Measurements from ENCODE around the gene MAGI2.
"Not testable (repeated sequence)": the region's sequence is repeated elsewhere in the genome, so short reads cannot be mapped to it uniquely, and the experiment has no call there.

MAGI2 gene

DNA sequence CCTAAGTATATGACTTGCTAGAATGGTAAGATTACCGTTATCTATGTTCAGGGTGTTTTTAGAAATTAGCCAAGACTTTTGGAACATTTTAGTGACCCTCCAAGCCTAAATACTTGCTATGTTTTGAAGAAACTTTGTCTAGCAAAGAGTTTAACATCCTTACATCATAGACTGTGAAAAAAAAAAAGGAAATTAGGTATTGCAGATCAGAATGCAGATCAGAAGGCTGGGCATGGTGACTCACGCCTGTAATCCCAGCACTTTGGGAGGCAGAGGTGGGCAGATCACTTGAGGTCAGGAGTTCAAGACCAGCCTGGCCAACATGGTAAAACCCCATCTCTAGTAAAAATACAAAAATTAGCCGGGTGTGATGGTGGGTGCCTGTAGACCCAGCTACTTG, 10.7 kb downstream of the MAGI2 start:
- not testable (repeated sequence) for DNase-seq

DNA sequence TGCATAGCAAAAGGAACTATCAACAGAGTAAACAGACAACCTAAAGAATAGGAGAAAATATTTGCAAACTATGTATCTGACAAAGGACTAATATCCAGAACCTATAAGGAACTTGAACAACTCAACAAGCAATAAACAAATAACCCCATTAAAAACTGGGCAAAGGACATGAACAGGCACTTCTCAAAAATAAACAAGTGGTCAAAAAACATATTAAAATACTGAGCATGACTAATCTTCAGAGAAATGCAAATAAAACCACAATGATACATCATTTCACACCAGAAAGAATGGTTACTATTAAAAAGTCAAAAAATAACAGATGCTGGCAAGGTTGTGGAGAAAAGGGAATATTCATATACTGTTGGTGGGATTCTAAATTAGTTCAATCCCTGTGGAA, 17.1 kb downstream of the MAGI2 start:
- DNase-seq = no peak

DNA sequence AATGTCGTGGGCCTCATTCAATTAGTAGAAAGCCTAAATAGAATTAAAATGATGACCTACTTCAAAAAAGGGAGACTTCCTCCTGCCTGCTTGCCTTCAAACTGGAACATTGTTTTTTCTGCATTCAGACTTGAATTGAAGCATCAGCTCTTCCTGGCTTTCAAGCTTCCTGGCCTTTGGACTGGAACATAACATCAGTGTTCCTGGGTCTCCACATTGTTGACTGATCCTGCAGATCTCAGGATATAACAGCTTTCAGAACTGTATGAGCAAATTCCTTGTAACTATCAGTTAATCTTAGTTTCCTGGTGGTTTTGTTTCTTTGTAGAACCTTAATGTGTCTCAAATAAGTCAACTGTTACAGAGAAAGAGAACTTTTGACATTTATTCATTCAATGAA, 18.6 kb downstream of the MAGI2 start:
- no peak for DNase-seq

DNA sequence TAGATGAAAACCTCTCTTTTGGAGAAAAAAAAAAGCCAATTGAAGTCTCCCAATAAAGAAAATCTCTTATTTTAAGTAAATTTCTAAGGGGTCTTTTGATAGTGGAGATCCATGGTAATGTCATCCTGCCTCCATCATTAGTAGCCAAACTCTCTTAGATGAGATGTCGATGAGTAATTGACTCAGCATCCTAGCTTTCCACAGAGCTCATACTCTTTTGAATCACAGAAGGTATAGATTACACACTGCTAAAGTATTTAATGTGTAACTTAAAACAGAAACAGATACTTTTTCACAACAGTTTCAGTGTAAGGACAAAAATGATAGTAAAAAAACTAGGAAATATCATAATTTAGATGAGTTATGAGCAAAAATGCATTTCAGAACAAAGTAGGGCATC, 19.4 kb downstream of the MAGI2 start:
- DNase-seq = no peak

DNA sequence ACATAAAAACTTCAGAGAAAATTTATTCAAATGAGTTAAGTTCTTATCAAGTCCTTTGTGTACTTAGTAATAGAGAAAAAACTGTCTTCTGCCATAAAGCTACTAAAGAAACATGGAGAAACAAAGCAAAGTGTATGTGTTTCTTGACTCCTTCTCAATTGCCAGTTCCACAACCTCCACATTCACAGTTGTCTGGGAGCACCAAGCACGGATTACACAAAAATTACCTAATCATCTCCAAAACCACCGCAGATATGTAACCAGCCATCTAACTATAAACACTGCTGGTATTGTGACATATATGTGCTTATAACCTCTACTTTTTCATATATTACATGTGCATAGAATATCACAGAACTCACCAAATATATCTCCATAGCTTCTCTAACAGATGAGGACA, 23.1 kb downstream of the MAGI2 start:
- DNase-seq = no peak

DNA sequence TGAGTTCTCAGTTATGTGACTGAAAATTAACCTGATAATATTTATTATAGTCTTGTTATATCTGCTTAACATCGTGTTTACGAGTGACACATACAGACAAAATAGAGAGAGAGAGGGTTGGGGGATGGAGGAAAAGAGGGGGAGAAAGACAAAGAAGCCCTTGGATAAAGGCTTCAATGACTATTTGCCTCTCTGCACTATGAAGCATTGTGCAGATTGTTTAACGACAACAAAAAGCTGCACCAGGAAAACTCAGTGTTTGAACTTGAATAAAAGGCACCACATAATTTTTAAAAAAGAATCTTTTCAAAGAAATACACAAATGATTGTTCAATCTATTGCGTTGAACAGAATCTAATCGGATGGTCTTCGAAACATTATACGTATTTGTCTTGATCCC, 27.8 kb downstream of the MAGI2 start:
- no peak for DNase-seq

DNA sequence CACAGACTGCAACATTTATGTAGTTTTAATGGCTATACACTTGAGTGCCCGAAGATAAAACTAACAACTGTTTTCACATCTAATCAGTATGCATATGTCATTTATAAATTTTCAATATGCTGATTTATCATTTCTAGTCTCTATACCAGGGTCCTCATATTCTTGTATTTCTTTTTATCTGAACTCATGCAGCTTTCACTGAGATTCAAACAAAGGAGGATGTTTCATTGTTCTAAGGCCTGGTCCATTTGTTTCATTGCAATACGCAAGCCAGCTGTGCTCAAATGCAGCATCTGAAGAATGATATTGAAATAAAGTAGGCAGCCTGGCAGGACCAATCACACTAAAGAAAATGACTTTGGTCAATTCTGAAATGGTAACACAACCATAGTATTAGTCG, 31.7 kb downstream of the MAGI2 start:
- no peak for DNase-seq

DNA sequence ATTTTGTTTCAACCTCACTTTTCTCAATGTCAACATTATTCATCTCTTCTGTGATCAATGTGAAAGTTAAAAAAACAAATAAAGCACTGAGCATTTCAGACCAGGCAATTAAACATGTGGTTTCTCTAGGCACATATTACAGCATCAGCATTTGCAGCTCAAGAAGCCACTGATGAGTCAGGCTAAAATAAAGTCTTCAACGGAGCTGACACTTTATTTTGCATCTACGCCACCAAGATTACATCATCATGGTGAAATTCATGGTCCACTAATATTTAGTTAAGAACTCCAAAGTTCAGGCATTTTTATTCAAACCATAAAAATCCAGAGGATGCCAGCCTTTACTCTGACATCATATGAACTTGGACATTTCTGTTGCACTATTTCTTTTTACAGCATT, 33.0 kb downstream of the MAGI2 start:
- no peak for DNase-seq

DNA sequence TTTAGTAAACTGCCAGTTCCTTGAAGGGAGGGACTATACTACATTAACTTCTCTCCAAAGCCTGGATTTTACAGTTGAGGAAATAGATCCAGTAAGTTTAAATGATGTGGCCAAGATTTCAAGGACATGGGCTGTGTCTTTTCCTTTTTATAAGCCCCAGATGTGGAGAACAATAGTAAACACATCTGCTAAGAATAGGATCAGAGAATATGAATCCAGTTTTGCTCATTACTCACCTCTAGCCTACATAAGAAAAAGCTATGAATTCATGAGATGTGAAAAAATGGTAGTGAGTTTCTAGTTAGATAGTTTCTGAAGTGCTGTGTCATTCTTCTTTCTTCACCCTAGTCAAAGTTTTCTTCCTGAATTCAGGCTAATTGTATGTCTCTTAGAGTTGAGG, 38.6 kb downstream of the MAGI2 start:
- DNase-seq = no peak

DNA sequence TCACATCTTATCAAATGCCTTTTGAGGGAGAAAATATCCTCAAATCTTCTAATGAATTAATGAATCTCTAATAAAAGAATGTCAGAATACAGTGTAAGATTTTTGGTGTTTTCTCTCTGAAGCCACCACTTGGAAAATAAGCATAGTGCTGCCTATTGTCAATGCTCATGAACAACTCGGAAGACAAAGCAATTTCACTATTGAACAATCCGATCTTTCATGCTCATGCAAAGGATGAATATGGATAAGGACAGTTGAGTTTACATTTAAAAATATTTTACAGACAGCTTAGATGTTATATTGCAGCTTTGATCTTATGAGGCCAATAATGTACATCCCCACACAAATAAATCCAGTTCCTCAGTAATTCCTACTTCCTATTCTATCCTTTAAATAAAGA, 40.6 kb downstream of the MAGI2 start:
- no peak for DNase-seq

DNA sequence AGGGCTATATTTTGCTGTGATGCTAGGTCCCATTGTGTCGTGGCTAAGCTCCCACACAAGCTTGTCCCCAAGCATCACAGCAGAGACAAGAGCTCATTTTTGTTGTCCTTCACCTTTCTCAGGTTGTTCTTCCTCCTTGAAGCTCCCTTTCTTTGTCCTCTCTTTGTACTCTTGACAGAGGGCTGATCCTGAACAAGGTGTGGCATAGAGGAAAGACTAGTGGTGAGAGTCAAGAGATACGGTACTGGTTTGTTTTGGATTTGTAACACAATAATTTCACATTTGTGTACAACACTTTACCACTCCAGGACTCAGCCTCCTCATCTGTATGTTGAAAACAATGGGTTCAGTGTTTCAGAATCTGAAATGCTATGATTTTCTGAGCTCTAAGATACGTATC, 41.0 kb downstream of the MAGI2 start:
- no peak for DNase-seq

DNA sequence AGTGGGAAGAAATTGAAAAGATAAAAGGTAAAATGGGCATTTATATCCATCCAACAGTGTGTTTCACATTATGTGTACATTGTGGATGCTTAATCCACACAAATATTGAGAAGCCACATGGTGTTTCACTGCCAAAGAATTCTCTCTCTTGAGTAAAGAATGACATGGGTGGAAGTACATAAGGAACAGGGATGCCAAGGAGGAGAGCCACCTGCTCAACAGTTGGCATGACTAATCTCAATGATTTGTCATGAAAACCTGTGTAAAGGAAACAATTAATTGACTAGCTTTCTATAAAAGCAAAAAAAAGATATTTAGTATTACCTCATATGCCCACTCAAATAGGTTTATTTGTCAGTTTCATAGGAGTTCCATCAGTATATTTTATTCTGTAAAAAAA, 43.1 kb downstream of the MAGI2 start:
- no peak for DNase-seq

DNA sequence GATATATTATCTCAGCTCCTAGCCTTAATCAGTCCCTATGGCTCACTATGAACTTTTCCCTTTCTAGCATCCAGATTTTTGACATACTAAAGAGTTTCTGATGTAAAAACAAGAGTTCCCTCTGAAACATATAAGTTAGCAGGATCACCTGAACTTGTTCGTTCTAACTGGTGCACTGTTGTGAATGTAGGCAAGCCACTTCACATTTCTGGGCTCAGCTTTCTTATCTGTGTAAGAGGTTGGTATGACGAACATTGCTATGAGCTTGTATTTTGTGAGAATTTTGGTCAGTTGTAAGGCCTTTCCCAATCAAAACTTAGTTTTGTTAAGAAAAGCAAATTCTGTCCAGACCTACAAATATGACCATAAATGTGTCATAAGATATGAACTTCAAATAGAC, 46.1 kb downstream of the MAGI2 start:
- DNase-seq = no peak

DNA sequence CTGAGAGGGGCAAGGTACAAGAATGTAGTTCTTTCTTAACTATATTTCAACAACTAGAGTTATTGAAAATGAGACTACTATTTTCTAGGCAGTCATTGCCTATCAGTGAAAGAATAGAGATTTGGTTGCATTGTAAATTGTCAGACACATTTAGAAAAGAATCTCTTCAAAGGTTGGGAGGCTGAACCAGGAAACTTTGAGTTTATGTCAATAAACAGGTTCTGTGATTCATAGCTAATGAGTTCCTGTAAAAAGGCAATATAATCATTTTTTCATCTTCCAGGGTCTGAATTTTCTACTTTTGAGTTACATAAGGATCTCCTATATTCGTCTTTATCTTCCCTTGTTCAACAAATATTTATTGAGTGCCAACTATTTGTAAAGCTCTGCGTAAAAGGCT, 47.1 kb downstream of the MAGI2 start:
- DNase-seq = no peak

DNA sequence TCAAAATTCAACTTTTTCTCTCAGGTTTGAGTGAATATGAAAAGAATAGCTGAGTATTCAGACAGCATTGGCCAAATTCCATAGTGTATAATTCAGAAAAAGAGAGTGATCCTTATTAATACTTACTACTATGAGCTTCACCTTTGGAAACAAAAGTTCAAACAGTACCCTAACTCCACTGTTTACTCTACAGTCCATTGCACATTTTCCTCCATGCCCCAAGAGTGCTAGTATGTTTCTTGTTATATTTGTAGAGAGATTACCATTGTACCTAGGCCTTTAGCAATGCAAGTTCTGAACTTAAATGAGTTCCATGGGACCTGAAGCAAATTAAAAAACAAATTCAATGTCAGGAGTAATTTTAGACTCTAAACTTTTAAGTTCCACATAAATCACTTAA, 48.1 kb downstream of the MAGI2 start:
- no peak for DNase-seq

DNA sequence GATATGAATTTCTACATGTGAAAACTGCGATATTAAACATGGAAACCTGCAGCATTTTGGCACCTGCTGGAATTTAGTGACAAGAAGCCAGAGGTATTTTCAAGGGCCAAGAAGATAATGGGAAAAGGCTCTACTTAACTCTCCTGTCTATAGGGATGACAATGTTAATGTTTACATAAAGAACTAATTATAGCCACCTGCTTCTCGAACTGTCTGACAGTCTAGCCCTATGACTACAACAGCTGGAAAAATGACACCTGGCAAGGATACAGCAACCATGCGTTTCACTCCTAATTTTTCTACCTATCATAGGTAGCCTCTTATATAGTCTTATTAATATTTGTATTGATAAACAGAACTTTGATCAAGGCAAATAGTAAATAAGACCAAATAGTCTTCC, 49.6 kb downstream of the MAGI2 start:
- no peak for DNase-seq

DNA sequence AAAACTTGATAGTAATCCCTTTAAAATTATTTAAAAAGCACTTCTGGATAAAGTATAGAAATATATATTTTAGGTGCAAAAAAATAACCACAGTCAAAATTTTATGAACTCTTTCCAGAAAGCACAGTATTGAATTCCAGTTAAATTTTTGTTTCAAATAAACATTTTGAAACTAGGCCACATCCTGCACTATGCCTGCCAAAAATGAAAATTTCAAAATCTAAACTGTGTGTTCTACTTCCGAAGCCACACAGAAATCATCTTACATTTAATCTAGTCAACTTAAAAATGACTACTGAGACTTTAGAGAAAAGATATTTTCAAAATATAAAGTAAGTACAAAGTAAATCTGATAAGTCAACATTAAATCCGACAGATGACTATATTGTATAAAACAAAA, 50.0 kb downstream of the MAGI2 start:
- DNase-seq = no peak

DNA sequence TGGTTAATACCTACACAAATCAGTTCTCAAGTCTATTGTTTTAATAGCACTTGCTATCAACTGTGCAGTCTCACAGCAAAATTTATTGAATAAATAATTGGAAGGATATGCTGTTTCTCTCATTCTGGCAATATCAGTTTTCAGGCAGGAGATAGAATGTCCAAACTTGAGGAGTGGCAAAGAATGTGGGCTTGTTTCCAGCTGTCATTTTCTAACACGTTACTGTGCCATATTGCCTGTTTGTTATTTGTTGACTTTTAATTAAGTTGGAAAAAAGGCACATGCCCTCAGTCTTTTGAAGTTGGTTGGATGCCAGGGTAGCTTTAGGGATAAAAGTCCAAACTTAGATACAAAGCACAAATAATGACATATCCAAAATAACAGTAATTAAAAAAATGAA, 52.2 kb downstream of the MAGI2 start:
- DNase-seq = no peak

DNA sequence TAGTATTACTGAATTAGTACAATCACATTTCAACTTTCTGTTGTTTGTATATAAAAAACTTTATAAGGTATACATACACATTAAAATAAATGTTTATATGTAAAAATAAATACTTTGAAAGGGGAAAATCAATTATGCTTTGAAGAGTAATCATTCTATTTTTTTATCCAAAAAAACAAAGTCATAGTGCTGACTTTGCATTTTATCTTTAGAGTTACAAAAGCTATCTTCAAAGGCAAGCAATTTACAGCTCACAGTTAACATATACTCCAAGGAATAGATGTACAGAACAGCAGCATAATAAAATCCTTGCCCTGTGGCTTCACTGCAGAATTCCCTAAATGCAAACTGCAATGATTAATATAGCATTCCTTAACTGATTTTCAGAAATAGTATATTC, 53.2 kb downstream of the MAGI2 start:
- DNase-seq = no peak

DNA sequence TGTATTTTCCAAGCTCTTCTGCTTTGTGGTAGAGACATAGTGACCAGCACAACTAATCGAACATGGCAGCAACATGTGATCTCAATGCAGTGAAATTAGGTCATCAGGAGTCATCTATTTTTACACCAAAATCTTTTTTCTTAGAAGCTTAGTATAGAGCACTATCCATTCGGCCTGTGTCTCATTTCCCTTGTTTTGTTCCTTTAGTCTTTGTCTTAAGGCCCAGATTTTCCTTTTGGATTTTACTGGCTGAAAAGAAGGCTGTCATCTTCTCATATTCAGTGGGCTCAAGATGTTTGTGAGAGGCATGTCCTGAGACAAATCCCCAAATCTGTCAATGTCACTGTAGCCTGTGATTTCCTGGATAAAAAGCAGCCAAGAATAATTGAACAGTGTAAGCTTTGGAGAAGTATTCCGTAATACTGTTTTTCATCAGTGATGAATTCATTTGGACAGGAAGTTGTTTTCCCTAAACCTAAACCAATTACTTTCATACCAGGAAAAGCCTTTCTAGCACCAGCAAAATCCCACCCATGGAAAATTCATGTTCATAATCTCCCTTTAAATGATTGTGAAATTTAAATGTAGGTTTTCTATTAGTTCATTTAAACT, 55.2 kb downstream of the MAGI2 start:
- DNase-seq = no peak

DNA sequence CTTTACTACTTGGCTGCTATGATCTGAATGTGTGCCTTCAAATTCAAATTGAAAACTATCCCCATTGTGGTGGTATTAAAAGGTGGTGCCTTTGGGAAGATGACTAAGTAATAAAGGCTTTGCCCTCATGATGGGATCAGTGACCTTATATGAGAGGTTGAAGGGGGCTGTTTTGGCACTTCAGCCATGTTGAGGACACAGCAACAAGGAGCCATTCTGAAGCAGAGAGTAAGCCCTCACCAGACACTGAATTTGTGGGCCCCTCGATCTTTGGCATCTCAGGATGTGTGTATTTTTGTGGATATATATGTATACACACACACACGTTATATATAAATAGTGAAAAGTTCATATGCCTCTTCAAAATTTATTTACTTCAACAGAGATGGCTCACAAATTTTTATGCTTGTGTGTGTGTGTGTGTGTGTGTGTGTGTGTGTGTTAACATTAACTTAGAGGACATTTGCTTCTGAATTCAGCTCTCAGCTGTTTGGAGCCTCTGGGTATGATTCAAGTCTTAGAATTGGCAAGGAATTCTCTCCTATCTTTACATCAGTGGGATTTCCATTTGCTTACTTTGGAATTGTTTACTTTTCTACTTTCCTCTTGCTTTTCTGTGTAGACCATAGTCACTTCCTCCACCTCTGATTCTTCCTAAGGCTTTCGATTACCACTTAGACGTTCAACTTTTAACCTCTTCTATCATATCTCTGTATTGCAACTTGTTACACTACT, 66.6 kb downstream of the MAGI2 start:
- no peak for DNase-seq

DNA sequence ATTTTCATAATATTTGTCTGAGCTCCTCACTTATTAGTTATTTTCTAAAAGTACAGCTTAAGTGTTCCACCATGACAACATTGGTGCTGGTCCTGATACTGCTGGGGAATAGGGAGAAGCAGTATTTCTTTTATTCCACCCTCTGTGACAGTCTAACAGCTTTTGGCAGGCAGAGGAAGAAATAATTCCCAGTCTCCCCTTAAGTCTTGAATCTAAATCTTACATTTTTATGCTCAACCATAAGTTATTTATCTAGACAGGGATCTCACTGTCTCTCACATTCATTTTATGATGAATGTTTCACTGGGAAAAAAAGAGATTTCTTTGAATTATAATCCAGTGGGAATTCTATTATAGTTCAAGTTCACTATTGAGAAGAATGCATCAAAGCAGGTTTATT, 71.5 kb downstream of the MAGI2 start:
- DNase-seq = no peak

DNA sequence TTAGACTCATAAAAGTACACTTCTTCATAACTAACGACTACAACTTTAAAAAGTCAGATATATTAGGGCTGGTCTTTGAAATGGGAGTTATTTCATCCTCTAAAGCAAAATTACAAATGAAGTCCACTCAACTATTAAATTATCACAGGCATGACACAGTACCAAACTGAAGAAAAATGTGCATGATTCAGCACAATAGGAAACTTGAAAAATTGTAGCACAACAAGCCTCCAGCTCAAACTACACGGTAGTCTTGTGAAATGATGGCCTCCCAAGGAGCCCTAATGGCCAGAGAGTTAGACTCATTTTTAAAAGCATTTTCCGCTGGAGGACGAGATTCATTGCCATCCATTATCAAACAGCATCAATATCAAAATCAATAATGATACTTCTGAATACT, 76.4 kb downstream of the MAGI2 start:
- DNase-seq = no peak

DNA sequence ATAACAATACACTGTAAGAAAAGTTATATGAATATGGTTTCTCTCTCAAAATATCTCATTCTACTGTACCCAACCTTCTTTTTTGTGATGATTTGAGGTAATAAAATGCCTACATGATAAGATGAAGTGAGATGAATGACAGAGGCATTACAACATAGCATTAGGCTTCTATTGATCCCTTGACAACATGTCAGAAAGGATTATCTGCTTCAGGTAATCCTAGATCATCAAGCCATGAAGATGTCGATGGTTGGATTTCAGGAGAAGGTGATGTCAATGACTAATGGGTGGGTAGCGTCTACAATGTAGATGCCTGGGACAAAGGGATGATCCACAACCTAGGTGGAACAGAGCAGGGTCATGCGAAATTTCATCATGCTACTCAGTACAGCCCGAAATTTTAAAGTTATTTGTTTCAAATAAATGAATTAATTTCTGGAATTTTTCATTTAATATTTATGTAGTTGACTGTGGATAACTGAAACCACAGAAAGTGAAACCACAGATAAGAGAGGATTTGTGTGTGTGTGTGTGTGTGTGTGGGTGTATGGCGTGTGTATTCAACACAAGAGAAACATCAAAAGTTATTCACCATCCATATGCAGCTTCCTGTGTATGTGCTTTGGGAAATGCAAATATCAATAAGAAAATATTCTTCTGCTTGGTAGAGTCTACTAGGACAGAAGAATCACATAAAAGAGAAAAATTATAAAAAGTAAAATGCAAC, 77.0 kb downstream of the MAGI2 start:
- DNase-seq = no peak

DNA sequence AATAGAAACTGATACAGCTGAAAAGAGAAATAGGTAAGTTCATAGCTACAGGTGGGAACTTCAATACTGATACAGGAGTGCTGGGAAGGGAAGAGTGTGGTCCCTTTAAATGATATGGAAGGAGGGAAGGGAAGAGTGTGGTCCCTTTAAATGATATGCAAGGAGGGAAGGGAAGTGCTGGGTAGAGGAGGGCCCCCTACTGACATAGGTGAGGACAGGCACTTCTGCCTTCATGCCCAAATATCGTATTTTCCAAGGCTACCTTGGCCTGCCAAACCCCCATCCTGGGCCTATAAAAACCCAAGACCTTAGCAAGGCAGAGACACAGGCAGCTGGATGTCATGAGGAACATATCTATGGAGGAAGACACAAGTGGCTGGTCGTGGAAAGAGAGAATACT, 92.3 kb downstream of the MAGI2 start:
- no peak for DNase-seq
